ENCODE measurements around the gene CCDC192.

DNA sequence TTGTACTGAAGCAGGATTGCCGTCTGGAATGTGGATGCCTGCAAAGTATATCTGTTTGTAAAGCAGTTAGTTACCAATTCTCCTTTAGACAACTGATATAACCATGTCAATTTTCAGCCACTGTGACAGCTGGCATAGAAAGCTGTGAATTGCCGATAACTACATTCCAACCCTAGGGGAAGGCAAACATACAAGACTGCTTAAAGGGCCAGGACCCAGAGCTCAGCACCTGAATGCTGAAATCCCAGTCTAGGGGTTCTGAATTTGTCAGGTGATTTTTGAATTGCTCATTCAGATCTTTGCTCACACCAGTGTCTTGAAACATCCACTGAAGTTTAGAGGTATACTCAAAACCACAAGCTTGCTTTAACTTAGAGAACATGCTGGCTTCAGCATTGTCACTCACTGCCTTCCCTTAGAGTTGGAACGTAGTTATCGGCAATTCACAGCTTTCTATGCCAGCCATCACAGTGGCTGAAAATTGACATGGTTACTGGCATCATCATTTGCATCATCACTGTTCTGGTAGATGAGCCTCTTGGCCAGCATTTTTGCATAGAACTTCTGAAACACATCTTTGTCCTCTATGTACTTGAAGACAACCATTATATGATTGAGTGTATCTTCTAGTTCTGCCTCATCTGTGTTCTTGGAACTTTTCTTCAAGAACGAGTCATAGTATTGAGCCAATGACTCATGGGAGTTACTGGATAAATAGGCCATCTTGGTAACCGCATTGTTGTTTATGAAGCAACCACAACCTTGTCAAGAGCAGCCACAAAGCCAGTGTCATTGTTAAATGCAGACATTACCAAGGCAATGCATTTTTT, 82.1 kb downstream of the CCDC192 start:
- TF ChIP-seq POLR2AphosphoS5 (IDR thresholded peaks at IDR 0.05) (no peak), EP300 (IDR thresholded peaks at IDR 0.05) (no peak)
- TF ChIP-seq, protein P1, sequence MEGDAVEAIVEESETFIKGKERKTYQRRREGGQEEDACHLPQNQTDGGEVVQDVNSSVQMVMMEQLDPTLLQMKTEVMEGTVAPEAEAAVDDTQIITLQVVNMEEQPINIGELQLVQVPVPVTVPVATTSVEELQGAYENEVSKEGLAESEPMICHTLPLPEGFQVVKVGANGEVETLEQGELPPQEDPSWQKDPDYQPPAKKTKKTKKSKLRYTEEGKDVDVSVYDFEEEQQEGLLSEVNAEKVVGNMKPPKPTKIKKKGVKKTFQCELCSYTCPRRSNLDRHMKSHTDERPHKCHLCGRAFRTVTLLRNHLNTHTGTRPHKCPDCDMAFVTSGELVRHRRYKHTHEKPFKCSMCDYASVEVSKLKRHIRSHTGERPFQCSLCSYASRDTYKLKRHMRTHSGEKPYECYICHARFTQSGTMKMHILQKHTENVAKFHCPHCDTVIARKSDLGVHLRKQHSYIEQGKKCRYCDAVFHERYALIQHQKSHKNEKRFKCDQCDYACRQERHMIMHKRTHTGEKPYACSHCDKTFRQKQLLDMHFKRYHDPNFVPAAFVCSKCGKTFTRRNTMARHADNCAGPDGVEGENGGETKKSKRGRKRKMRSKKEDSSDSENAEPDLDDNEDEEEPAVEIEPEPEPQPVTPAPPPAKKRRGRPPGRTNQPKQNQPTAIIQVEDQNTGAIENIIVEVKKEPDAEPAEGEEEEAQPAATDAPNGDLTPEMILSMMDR (IDR thresholded peaks at IDR 0.05), result no peak

All from suprapubic skin (tissue), 4 donors.